Epithelial cell of alveolus of lung (primary cell): Measurements from ENCODE around the gene IL3RA. TPM values are rescaled to one million over a fixed set of nuclear protein-coding genes. Genes with fewer than 3 reads are reported as not detected.

Experiments used
- total RNA-seq: library from RNA; depleted of rRNA; stranded (reverse); fragments of >200 nt; gene quantifications from 2 replicates; pipeline ENCODE4 v1.2.1, GENCODE V29; 2015

Gene IL3RA
- 0.13 TPM in 1 of 2 replicates, not detected in the other for total RNA-seq

DNA sequence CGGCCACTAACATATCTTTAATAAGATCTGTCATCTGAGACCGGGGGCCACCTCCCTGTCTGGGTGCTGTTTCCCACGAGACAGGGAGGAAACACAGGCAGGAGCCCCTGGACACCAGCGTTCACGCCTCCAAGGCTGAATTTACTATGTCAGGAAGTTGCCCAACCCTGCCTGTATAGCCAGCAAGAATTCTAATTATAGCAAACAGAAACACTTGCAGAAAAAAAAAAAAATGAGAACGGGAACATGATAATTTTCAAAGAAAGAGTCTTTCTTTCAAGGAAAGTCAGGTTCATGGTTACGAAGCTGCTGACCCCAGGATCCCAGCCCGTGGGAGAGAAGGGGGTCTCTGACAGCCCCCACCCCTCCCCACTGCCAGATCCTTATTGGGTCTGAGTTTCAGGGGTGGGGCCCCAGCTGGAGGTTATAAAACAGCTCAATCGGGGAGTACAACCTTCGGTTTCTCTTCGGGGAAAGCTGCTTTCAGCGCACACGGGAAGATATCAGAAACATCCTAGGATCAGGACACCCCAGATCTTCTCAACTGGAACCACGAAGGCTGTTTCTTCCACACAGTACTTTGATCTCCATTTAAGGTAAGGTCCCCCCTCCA, at the start of gene IL3RA:
Gene IL3RA, plus strand, starts transcription at position 455 of the 613 bp plus-strand sequence. CDS start 4,981 bp downstream, outside the sequence.

GRCh38 chrX:1391707-1392375, 55.3 kb downstream of the IL3RA start, which contains the start of gene SLC25A6:
Gene SLC25A6, minus strand, starts transcription at chrX:1392113. Its CDS starts 104 bp downstream, at chrX:1392009.

Other genes with a start within 250 kb of the IL3RA start
- not detected in 2 replicates for gene CRLF2, start 124.1 kb upstream of the IL3RA start, total RNA-seq
- not detected in 2 replicates for gene CSF2RA, start 68.0 kb upstream of the IL3RA start, total RNA-seq
- 377 and 634 TPM in 2 replicates for gene SLC25A6, start 55.3 kb downstream of the IL3RA start, total RNA-seq
- 32.1 and 36.4 TPM in 2 replicates for gene ASMTL, start 116.1 kb downstream of the IL3RA start, total RNA-seq
- gene P2RY8, start 200.4 kb downstream of the IL3RA start, total RNA-seq = not detected in 2 replicates